Activated naive CD4-positive, alpha-beta T cell treated with anti-CD3 and anti-CD28 coated beads, Interleukin-2, amount 10 ng/mL, durations not matched to agents 7 days and 5 days (primary cell): ENCODE results near the gene PSTPIP2.
A peak's percentile ranks its signal among the peaks of the same experiment; 100 is the strongest.
"Not testable (repeated sequence)": the region's sequence is repeated elsewhere in the genome, so short reads cannot be mapped to it uniquely, and the experiment has no call there.

ENCODE experiments used
- CTCF ChIA-PET: fragments of 350-600 bp; sonication (Branson Sonifier 250); formaldehyde crosslinking; loops from one replicate; lab custom pipeline; 2021; ENCODE audit warnings: antibody characterized with exemption; lab: Charles Lee
- DNase-seq: peaks from one replicate; pipeline ENCODE4 v3.0.0-alpha.2; 2020
- H3K27ac Mint-ChIP-seq: one replicate; pipeline ENCODE4 v1.8.0; 2021; ENCODE audit warnings: mild to moderate bottlenecking, moderate library complexity, mixed read lengths
- H3K27me3 Mint-ChIP-seq: one replicate; pipeline ENCODE4 v1.8.0; 2021; ENCODE audit warnings: mild to moderate bottlenecking, mixed read lengths
- H3K36me3 Mint-ChIP-seq: one replicate; pipeline ENCODE4 v1.8.0; 2021; ENCODE audit warnings: mixed read lengths
- H3K4me1 Mint-ChIP-seq: one replicate; pipeline ENCODE4 v1.8.0; 2021; ENCODE audit warnings: mixed read lengths
- H3K4me3 Mint-ChIP-seq: one replicate; pipeline ENCODE4 v1.8.0; 2021; ENCODE audit warnings: mild to moderate bottlenecking, moderate library complexity, mixed read lengths
- H3K9me3 Mint-ChIP-seq: one replicate; pipeline ENCODE4 v1.8.0; 2021; ENCODE audit warnings: mixed read lengths

PSTPIP2 gene

DNA sequence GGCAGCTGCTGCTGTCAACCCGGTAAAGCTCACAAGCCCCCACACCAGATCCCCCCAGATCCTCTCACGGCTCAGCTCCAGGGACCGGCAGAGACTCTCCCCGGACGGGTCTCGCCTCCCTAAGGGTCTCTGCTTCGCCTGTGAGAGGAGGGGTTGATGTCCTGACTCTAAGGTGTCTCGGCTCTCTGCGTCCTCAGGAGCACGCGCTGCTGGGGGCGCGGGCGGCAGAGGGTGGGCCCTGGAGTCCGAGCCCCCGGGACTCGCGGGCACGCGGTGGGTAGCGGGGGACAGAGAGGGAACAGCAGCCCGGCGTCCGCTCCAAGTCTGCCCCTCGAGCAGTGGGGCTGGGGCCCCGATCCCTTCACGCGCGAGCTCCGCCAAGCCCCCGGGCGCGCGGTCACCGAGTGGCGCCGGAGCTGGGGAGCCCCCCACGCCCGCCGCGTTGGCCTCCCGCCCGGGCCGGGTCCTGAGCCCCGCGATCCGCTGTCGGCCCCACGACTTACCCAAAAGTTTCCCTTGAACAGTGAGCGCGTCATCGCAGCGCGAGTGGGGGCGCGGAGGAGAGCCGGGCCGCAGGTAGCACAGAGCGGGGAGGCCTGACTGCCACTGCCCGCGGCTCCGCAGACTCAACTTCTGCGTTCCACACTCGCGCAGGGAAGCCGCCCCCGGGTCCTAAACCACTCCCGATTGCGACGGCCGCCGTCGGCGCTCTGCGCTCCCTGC is at the start of gene PSTPIP2:
Gene PSTPIP2 (minus strand): TSS at position 608 of the 723 bp plus-strand sequence. CDS start 72 bp downstream, at position 536.
- H3K27me3 Mint-ChIP-seq = peaks cover 12% of the 10 kb centered on the region
- peak within 1 kb of the TSS; percentile 80 for H3K4me3 Mint-ChIP-seq
- peak; percentile 79 for DNase-seq
- peaks cover 2% of the 10 kb centered on the region for H3K36me3 Mint-ChIP-seq
- H3K9me3 Mint-ChIP-seq = no peaks in the 10 kb centered on the region
- H3K4me1 Mint-ChIP-seq = peaks cover 27% of the 10 kb centered on the region
- H3K27ac Mint-ChIP-seq = peak within 1 kb of the TSS; percentile 75
- CTCF ChIA-PET = interaction anchor here (1.0 to 4.1 kb wide), 6 partner anchors 56 to 422 kb away, joined by 3 to 47 read pairs (median 8); no protein-coding TSS in a partner anchor

DNA sequence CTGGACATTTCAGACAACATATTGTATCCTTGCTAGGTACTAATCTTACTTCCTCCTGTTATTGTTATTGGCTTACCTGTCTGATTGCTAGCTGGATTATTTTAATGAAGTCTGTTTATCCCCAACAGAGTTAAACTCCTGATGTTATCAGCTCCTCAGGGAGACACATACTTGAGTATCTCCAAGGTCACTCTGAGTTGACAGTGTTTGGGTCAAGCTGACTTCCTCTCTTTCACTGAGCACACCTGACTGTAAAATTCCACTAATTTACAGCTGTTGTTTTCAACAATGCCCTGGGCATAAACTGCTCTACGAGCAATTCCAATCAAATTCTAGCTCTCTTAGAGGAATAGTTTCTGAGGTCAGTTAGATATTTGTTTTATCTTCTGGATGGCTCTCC is 41.7 kb upstream of the PSTPIP2 start:
- no peak for DNase-seq
- Mint-ChIP-seq H3K4me1 (peaks cover 10% of the 10 kb centered on the region), H3K27ac (no peak overlapping the region), H3K9me3 (peaks cover 2% of the 10 kb centered on the region), H3K36me3 (peaks cover 47% of the 10 kb centered on the region), H3K27me3 (no peaks in the 10 kb centered on the region), H3K4me3 (no peak overlapping the region)
- CTCF ChIA-PET = interaction anchor here (0.6 kb wide), 1 partner anchor 13 kb away, joined by 3 read pairs; no protein-coding TSS in a partner anchor

DNA sequence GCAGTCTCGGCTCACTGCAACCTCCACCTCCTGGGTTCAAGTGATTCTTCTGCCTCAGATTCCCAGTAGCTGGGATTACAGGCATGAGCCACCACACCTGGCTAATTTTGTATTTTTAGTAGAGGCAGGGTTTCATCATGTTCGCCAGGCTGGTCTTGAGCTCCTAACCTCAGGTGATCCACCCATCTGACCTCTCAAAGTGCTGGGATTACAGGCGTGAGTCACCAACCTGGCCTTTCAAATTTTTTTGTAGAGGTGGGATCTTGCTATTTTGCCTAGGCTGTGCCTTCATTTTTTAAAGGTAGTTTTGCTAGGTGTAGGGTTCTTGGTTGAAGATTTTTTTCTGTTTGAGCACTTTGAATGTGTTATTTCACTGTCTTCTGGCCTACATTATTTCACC is 38.3 kb upstream of the PSTPIP2 start:
- no peak overlapping the region for H3K4me3 Mint-ChIP-seq
- no peaks in the 10 kb centered on the region for H3K27me3 Mint-ChIP-seq
- H3K9me3 Mint-ChIP-seq = peaks cover 2% of the 10 kb centered on the region
- CTCF ChIA-PET = interaction anchor here (0.6 kb wide), 1 partner anchor 17 kb away, joined by 4 read pairs; no protein-coding TSS in a partner anchor
- H3K27ac Mint-ChIP-seq = no peak overlapping the region
- H3K4me1 Mint-ChIP-seq = peaks cover 32% of the 10 kb centered on the region
- DNase-seq = no peak
- H3K36me3 Mint-ChIP-seq = peaks cover 45% of the 10 kb centered on the region

GRCh38 chr18:46109386-46109785 is 37.3 kb upstream of the PSTPIP2 start:
- CTCF ChIA-PET = interaction anchor here (0.6 kb wide), 1 partner anchor 984 kb away, joined by 3 read pairs; no protein-coding TSS in a partner anchor
- H3K4me3 Mint-ChIP-seq = no peak overlapping the region
- H3K27me3 Mint-ChIP-seq = no peaks in the 10 kb centered on the region
- no peak for DNase-seq
- H3K36me3 Mint-ChIP-seq = peaks cover 41% of the 10 kb centered on the region
- H3K4me1 Mint-ChIP-seq = peaks cover 39% of the 10 kb centered on the region
- H3K27ac Mint-ChIP-seq = peak overlapping the region; percentile 33
- peaks cover 2% of the 10 kb centered on the region for H3K9me3 Mint-ChIP-seq

DNA sequence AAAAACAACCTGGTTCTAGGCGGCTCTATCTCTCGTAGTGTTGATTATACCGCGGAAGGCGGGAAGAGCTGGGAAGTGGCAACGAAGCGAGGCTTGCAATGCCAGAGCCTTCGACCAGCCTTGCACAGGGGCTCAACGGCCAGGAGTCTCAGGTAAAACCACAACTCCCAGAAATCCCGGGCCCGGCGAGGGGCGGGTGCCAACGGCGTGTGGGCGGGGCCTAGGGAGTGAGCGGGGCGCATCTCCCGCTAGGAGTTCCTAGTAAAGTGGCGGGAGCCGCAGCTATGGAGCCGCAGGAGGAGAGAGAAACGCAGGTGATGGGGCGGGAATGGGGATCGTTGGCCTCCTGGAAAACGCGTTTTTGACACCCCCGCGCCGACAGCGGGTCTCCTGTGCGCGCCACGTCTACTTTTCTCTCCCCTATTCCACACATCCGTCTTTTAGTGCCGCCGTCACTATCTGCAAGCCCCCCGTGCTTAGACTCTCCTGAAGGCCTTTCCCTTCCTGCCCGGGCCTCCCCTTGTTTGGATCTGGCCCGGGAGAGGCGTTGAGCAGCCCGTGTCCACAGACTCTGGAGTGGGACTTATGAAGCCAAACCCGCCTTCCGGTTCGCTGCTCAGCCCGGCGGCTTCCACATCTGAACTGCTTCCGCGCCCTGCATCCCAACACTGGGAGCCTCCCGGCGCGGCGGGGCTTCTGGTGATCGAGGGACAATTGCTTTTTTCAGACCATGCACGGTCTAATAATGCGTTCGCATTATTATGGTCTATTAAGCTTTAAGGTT is 32.3 kb upstream of the PSTPIP2 start, which contains the start of gene HAUS1:
Gene HAUS1 (plus strand): TSS at position 258 of the 784 bp plus-strand sequence. CDS start 27 bp downstream, at position 285.
- Mint-ChIP-seq H3K27ac (peak within 1 kb of the TSS; percentile 87), H3K4me3 (peak within 1 kb of the TSS; percentile 97), H3K9me3 (no peaks in the 10 kb centered on the region), H3K27me3 (no peaks in the 10 kb centered on the region), H3K4me1 (peaks cover 48% of the 10 kb centered on the region), H3K36me3 (peaks cover 20% of the 10 kb centered on the region)
- CTCF ChIA-PET = no interaction called here
- peak; percentile 87 for DNase-seq

GRCh38 chr18:46099463-46099862 is 27.4 kb upstream of the PSTPIP2 start:
- H3K36me3 Mint-ChIP-seq = peaks cover 17% of the 10 kb centered on the region
- H3K9me3 Mint-ChIP-seq = no peaks in the 10 kb centered on the region
- CTCF ChIA-PET = no interaction called here
- H3K4me1 Mint-ChIP-seq = peaks cover 41% of the 10 kb centered on the region
- H3K27ac Mint-ChIP-seq = no peak overlapping the region
- no peaks in the 10 kb centered on the region for H3K27me3 Mint-ChIP-seq
- no peak for DNase-seq
- H3K4me3 Mint-ChIP-seq = no peak overlapping the region

- H3K27ac Mint-ChIP-seq = peak overlapping the region; percentile 99
- peaks cover 23% of the 10 kb centered on the region for H3K36me3 Mint-ChIP-seq
- peaks cover 38% of the 10 kb centered on the region for H3K4me1 Mint-ChIP-seq
- no peaks in the 10 kb centered on the region for H3K27me3 Mint-ChIP-seq
- CTCF ChIA-PET = interaction anchor here (1.7 kb wide), 1 partner anchor 25 kb away, joined by 9 read pairs; no protein-coding TSS in a partner anchor
- no peak for DNase-seq
- H3K9me3 Mint-ChIP-seq = no peaks in the 10 kb centered on the region
- peak overlapping the region; percentile 99 for H3K4me3 Mint-ChIP-seq
These were observed 26.5 kb upstream of the PSTPIP2 start for GRCh38 chr18:46098616-46098933.

- H3K27ac Mint-ChIP-seq = peak within 1 kb of the TSS; percentile 99
- peaks cover 35% of the 10 kb centered on the region for H3K4me1 Mint-ChIP-seq
- H3K4me3 Mint-ChIP-seq = peak within 1 kb of the TSS; percentile 99
- DNase-seq = peak; percentile 93
- CTCF ChIA-PET = interaction anchor here (1.7 kb wide), 1 partner anchor 25 kb away, joined by 9 read pairs; no protein-coding TSS in a partner anchor
- H3K36me3 Mint-ChIP-seq = peaks cover 27% of the 10 kb centered on the region
- no peaks in the 10 kb centered on the region for H3K9me3 Mint-ChIP-seq
- no peaks in the 10 kb centered on the region for H3K27me3 Mint-ChIP-seq
These were observed 25.9 kb upstream of the PSTPIP2 start, which contains the start of gene ATP5F1A for GRCh38 chr18:46097801-46098615. Gene ATP5F1A (minus strand): TSS chr18:46098296. CDS start chr18:46098231, 65 bp downstream.

DNA sequence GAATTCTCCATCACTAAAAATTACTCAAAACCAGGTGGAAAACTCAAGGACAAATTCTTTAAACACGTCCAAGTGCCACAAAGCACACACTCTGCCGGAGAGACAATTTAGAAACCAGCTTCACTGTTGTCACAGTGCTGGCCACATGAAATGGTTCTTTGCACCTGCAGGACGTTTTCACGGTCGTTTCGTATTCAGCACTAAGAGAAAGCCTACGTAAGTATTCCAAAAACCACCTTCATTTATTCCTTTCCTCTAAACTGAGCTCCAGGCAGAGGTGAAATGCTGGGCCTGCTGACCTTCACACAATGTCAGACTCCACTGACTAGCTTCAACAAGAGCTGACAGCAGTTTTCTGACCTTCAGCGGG is 25.4 kb upstream of the PSTPIP2 start:
- H3K27ac Mint-ChIP-seq = peak overlapping the region; percentile 99
- H3K36me3 Mint-ChIP-seq = peaks cover 29% of the 10 kb centered on the region
- CTCF ChIA-PET = interaction anchor here (1.0 to 1.7 kb wide), 3 partner anchors 24 to 561 kb away, joined by 3 to 9 read pairs (median 4); a partner anchor contains a TSS

GRCh38 chr18:46096651-46097300 is 24.7 kb upstream of the PSTPIP2 start:
- Mint-ChIP-seq H3K4me1 (peaks cover 35% of the 10 kb centered on the region), H3K9me3 (no peaks in the 10 kb centered on the region), H3K27me3 (no peaks in the 10 kb centered on the region), H3K36me3 (peaks cover 33% of the 10 kb centered on the region), H3K4me3 (peak overlapping the region; percentile 99), H3K27ac (peak overlapping the region; percentile 99)
- CTCF ChIA-PET = interaction anchor here (1.0 to 1.7 kb wide), 3 partner anchors 23 to 561 kb away, joined by 3 to 9 read pairs (median 4); a partner anchor contains a TSS
- no peak for DNase-seq

More for the DNA sequence above, 25.4 kb upstream of the PSTPIP2 start:
- H3K27me3 Mint-ChIP-seq = no peaks in the 10 kb centered on the region
- DNase-seq = peak; percentile 44
- H3K4me3 Mint-ChIP-seq = peak overlapping the region; percentile 99
- H3K9me3 Mint-ChIP-seq = no peaks in the 10 kb centered on the region
- peaks cover 34% of the 10 kb centered on the region for H3K4me1 Mint-ChIP-seq

- Mint-ChIP-seq H3K9me3 (no peaks in the 10 kb centered on the region), H3K4me3 (no peak overlapping the region), H3K27me3 (no peaks in the 10 kb centered on the region), H3K36me3 (peaks cover 46% of the 10 kb centered on the region), H3K4me1 (peaks cover 44% of the 10 kb centered on the region), H3K27ac (no peak overlapping the region)
- no peak for DNase-seq
- CTCF ChIA-PET = interaction anchor here (1.7 kb wide), 1 partner anchor 22 kb away, joined by 4 read pairs; no protein-coding TSS in a partner anchor
These were observed 23.5 kb upstream of the PSTPIP2 start for GRCh38 chr18:46095532-46095931.

- H3K9me3 Mint-ChIP-seq, DNase-seq, H3K27me3 Mint-ChIP-seq, CTCF ChIA-PET, H3K4me3 Mint-ChIP-seq, H3K27ac Mint-ChIP-seq: not testable (repeated sequence)
- H3K36me3 Mint-ChIP-seq = peaks cover 78% of the 10 kb centered on the region
- peaks cover 15% of the 10 kb centered on the region for H3K4me1 Mint-ChIP-seq
These were observed 16.4 kb upstream of the PSTPIP2 start for GRCh38 chr18:46088501-46088900.

DNA sequence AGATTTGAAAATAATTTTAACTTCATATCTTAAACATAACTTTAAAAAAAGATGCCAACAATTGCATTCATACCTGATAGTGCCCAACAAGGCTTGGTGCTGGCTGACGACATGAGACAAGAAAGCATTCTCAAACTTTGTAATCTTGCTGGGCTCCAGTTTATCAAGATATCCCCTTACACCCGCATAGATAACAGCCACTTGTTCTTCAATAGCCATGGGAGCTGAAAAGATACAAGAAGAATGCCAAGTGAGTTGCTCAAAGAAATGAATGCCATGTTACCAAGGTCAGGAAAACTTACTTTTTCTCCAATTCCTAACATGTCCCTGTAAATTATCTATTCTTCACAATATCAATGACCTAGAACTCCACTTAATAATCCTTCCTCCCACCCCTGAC is 12.4 kb upstream of the PSTPIP2 start:
- H3K27me3 Mint-ChIP-seq = no peaks in the 10 kb centered on the region
- H3K36me3 Mint-ChIP-seq = peaks cover 68% of the 10 kb centered on the region
- CTCF ChIA-PET = no interaction called here
- DNase-seq = no peak
- H3K4me3 Mint-ChIP-seq = no peak overlapping the region
- H3K9me3 Mint-ChIP-seq = no peaks in the 10 kb centered on the region
- H3K27ac Mint-ChIP-seq = no peak overlapping the region
- H3K4me1 Mint-ChIP-seq = no peaks in the 10 kb centered on the region
